Activated CD4-positive, alpha-beta T cell treated with anti-CD3 and anti-CD28 coated beads, Interleukin-2, amount 10 ng/mL, durations not matched to agents 7 days and 5 days (primary cell): ENCODE results near the gene GALNTL6. TPM values are rescaled to one million over a fixed set of nuclear protein-coding genes. Genes with fewer than 3 reads are reported as not detected.
"Not testable (repeated sequence)": the region's sequence is repeated elsewhere in the genome, so short reads cannot be mapped to it uniquely, and the experiment has no call there.

Experiments
- CTCF ChIA-PET: fragments of 350-600 bp; sonication (Branson Sonifier 250); formaldehyde crosslinking; loops from one replicate; lab custom pipeline; 2021; ENCODE audit warnings: antibody characterized with exemption; lab: Charles Lee
- POLR2A ChIA-PET: fragments of 350-600 bp; sonication (Branson Sonifier 250); formaldehyde crosslinking; loops from one replicate; lab custom pipeline; 2021; ENCODE audit warnings: antibody characterized with exemption; lab: Charles Lee
- DNase-seq: peaks from one replicate; pipeline ENCODE4 v3.0.0-alpha.2; 2020
- H3K27ac Mint-ChIP-seq: one replicate; pipeline ENCODE4 v1.8.0; 2021; ENCODE audit warnings: mild to moderate bottlenecking, moderate library complexity, mixed read lengths
- H3K27me3 Mint-ChIP-seq: one replicate; pipeline ENCODE4 v1.8.0; 2021; ENCODE audit warnings: mixed read lengths
- H3K36me3 Mint-ChIP-seq: one replicate; pipeline ENCODE4 v1.8.0; 2021; ENCODE audit warnings: low read depth, mixed read lengths
- H3K4me1 Mint-ChIP-seq: one replicate; pipeline ENCODE4 v1.8.0; 2021; ENCODE audit warnings: mixed read lengths
- H3K4me3 Mint-ChIP-seq: one replicate; pipeline ENCODE4 v1.8.0; 2021; ENCODE audit warnings: mild to moderate bottlenecking, moderate library complexity, mixed read lengths
- H3K9me3 Mint-ChIP-seq: one replicate; pipeline ENCODE4 v1.8.0; 2021; ENCODE audit warnings: mixed read lengths
- total RNA-seq, 2 experiments: library from RNA; stranded (reverse); gene quantifications; one replicate each; pipeline ENCODE4 v1.2.3, GENCODE V29; 2021

Gene GALNTL6
- total RNA-seq, 2 experiments from 2014 or later = not detected

DNA sequence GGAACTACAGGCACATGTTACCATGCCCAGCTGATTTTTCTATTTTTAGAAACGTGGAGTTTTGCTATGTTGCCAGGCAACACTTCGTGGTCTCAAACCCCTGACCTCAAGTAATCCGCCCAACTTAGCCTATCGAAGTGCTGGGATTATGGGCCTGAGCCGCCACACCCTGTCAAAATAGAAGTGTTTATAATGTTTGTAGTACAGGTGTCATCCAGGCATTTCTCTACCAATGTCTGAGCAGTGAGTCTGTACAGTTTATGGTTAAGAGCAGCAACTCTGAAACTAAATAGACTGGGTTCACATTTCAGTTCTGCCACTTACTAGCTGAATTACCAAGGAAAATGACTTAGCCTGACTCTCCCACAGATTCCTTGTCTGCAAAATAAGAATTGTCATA is 895.0 kb downstream of the GALNTL6 start:
- Mint-ChIP-seq H3K4me3 (no peak overlapping the region), H3K27ac (no peak overlapping the region), H3K36me3 (no peaks in the 10 kb centered on the region), H3K4me1 (no peaks in the 10 kb centered on the region), H3K9me3 (peaks cover 20% of the 10 kb centered on the region), H3K27me3 (no peaks in the 10 kb centered on the region)
- DNase-seq = no peak
- CTCF ChIA-PET = no interaction called here
- POLR2A ChIA-PET = no interaction called here

- POLR2A ChIA-PET = no interaction called here
- Mint-ChIP-seq H3K27ac (no peak overlapping the region), H3K9me3 (peaks cover 17% of the 10 kb centered on the region), H3K36me3 (no peaks in the 10 kb centered on the region), H3K4me3 (no peak overlapping the region), H3K4me1 (no peaks in the 10 kb centered on the region), H3K27me3 (no peaks in the 10 kb centered on the region)
- DNase-seq = no peak
- CTCF ChIA-PET = no interaction called here
Measured at GRCh38 chr4:172709376-172709775, 896.2 kb downstream of the GALNTL6 start.

DNA sequence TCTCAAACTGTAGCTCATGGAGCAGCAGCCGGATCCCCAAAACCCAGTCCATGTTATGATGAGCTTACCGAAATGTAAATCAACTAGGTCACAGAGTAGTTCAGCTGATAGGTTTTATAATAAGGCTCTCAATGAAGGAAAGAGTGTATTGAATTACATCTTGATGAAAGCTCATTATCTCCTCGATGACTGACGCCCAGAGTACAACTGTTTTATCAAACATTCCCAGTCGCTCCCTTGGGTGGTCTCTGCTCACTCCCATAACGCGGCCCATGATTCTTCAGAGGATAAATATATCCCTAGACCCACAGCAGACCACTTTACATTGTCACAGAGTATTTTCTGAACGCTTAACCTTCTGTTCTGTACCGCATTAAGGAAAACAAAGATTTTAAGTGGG is 903.1 kb downstream of the GALNTL6 start:
- ChIA-PET POLR2A (no interaction called here), CTCF (no interaction called here)
- Mint-ChIP-seq H3K4me1 (no peaks in the 10 kb centered on the region), H3K36me3 (no peaks in the 10 kb centered on the region), H3K27me3 (no peaks in the 10 kb centered on the region), H3K9me3 (peaks cover 3% of the 10 kb centered on the region), H3K4me3 (no peak overlapping the region), H3K27ac (no peak overlapping the region)
- no peak for DNase-seq

DNA sequence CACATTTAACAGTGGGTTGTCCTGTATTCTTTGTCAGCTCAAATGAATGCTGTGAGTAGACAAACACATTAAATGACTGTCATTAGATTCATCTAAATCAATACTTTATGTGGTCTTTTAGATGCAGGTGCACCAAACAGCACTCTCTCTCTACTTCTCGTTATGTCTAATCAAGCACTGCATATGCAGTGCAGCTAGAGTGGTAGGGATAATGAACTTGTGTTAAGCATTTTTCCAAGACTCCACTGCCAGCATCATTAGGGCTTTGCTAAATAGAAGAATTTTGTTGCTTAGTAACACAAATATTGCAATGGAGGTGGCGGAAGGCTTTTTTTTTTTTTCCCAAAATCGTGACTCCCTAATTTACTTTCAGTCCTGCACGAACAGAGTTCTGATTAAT is 908.5 kb downstream of the GALNTL6 start:
- Mint-ChIP-seq H3K4me3 (no peak overlapping the region), H3K27ac (no peak overlapping the region), H3K36me3 (no peaks in the 10 kb centered on the region), H3K27me3 (no peaks in the 10 kb centered on the region), H3K9me3 (peaks cover 3% of the 10 kb centered on the region), H3K4me1 (no peaks in the 10 kb centered on the region)
- ChIA-PET POLR2A (no interaction called here), CTCF (no interaction called here)
- DNase-seq = no peak

DNA sequence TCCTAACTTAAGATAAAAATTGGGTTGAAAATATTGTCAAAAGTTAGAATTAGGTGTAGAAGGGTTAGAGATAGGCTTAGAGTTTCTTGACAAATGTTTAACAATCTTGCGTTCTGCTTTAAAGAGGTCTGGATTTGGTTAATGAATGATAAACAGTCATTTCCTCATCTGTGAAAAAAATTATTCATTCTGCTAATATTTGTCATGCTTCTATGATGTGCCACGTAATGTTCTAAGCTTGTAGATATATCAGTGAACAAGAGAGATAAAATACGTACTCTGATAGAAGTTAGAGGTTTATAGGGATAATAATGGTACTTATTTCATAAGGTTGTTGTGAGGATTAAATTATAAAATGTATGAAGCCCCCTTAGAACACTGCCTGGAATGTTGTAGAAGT is 912.4 kb downstream of the GALNTL6 start:
- Mint-ChIP-seq H3K9me3 (no peaks in the 10 kb centered on the region), H3K36me3 (no peaks in the 10 kb centered on the region), H3K27me3 (no peaks in the 10 kb centered on the region), H3K27ac (no peak overlapping the region), H3K4me3 (no peak overlapping the region), H3K4me1 (no peaks in the 10 kb centered on the region)
- ChIA-PET POLR2A (no interaction called here), CTCF (no interaction called here)
- no peak for DNase-seq

DNA sequence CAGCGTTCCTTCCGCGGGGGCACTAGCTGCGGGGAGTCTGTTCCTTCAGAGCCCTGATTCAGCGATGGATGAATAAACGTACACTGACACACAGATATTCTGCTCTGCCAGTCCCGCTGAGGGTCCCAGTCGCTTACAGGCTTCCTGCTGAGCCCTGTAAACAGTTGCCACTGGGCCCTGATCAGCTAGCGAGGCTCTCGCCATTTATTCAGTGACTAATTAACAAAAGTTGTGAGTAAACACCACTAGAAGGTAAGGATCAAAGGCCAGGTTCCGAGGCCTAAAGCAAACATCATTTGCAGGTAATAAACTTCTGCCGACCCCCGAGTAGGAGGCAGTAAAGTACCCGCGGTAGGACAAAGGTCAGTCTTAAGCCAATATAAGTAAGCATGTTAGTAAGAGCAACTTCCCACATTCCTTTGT is 912.8 kb downstream of the GALNTL6 start:
- Mint-ChIP-seq H3K27me3 (no peaks in the 10 kb centered on the region), H3K4me3 (no peak overlapping the region), H3K9me3 (peaks cover under 1% of the 10 kb centered on the region), H3K36me3 (no peaks in the 10 kb centered on the region), H3K4me1 (no peaks in the 10 kb centered on the region), H3K27ac (no peak overlapping the region)
- ChIA-PET POLR2A (no interaction called here), CTCF (no interaction called here)
- no peak for DNase-seq

- Mint-ChIP-seq H3K27me3 (no peaks in the 10 kb centered on the region), H3K36me3 (no peaks in the 10 kb centered on the region), H3K4me3 (no peak overlapping the region), H3K4me1 (no peaks in the 10 kb centered on the region), H3K9me3 (peaks cover 3% of the 10 kb centered on the region), H3K27ac (no peak overlapping the region)
- ChIA-PET CTCF (no interaction called here), POLR2A (no interaction called here)
- DNase-seq = no peak
Measured at GRCh38 chr4:172727631-172728030, 914.4 kb downstream of the GALNTL6 start.

GRCh38 chr4:172733645-172734044 is 920.4 kb downstream of the GALNTL6 start:
- CTCF ChIA-PET, H3K4me1 Mint-ChIP-seq, DNase-seq, H3K36me3 Mint-ChIP-seq, POLR2A ChIA-PET, H3K27me3 Mint-ChIP-seq, H3K4me3 Mint-ChIP-seq, H3K27ac Mint-ChIP-seq: not testable (repeated sequence)
- peaks cover 32% of the 10 kb centered on the region for H3K9me3 Mint-ChIP-seq

- ChIA-PET CTCF (no interaction called here), POLR2A (no interaction called here)
- Mint-ChIP-seq H3K27me3 (no peaks in the 10 kb centered on the region), H3K4me3 (no peak overlapping the region), H3K27ac (no peak overlapping the region), H3K4me1 (no peaks in the 10 kb centered on the region), H3K36me3 (no peaks in the 10 kb centered on the region), H3K9me3 (peaks cover 34% of the 10 kb centered on the region)
- no peak for DNase-seq
Measured at GRCh38 chr4:172734555-172734954, 921.4 kb downstream of the GALNTL6 start.

- H3K4me1 Mint-ChIP-seq = no peaks in the 10 kb centered on the region
- H3K27me3 Mint-ChIP-seq = no peaks in the 10 kb centered on the region
- POLR2A ChIA-PET = no interaction called here
- no peak overlapping the region for H3K4me3 Mint-ChIP-seq
- H3K27ac Mint-ChIP-seq = no peak overlapping the region
- H3K36me3 Mint-ChIP-seq = no peaks in the 10 kb centered on the region
- peaks cover 33% of the 10 kb centered on the region for H3K9me3 Mint-ChIP-seq
- no peak for DNase-seq
- CTCF ChIA-PET = no interaction called here
Measured at GRCh38 chr4:172736046-172736445, 922.8 kb downstream of the GALNTL6 start.

DNA sequence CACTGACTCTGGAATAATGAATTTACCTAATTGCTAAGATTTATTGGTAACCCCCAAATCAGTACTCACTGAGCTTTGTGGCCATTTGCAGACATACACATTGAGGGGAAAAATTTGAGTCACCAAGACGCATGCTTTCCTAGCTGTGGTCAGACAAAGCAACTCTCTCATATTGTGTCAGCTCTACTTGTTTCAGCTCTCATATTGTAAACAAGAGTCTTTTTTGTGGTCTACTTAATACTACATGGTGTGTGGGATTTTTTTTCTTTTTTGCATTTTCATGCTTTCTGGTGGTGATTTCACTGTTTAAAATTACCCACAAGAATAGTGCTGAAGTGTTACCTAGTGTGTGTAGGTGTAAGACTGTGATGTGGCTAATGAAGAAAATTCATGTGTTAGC is 927.2 kb downstream of the GALNTL6 start:
- CTCF ChIA-PET = no interaction called here
- no peaks in the 10 kb centered on the region for H3K4me1 Mint-ChIP-seq
- H3K36me3 Mint-ChIP-seq = no peaks in the 10 kb centered on the region
- no peak for DNase-seq
- H3K9me3 Mint-ChIP-seq = peaks cover 13% of the 10 kb centered on the region
- no peak overlapping the region for H3K4me3 Mint-ChIP-seq
- no peaks in the 10 kb centered on the region for H3K27me3 Mint-ChIP-seq
- H3K27ac Mint-ChIP-seq = no peak overlapping the region
- POLR2A ChIA-PET = no interaction called here

- ChIA-PET POLR2A (no interaction called here), CTCF (no interaction called here)
- H3K27me3 Mint-ChIP-seq = no peaks in the 10 kb centered on the region
- H3K27ac Mint-ChIP-seq = no peak overlapping the region
- no peak for DNase-seq
- H3K4me3 Mint-ChIP-seq = no peak overlapping the region
- H3K36me3 Mint-ChIP-seq = no peaks in the 10 kb centered on the region
- H3K4me1 Mint-ChIP-seq = no peaks in the 10 kb centered on the region
- H3K9me3 Mint-ChIP-seq = no peaks in the 10 kb centered on the region
Measured at GRCh38 chr4:172750910-172751309, 937.7 kb downstream of the GALNTL6 start.

- H3K4me3 Mint-ChIP-seq = no peak overlapping the region
- no peak for DNase-seq
- H3K9me3 Mint-ChIP-seq = no peaks in the 10 kb centered on the region
- CTCF ChIA-PET = no interaction called here
- POLR2A ChIA-PET = no interaction called here
- no peaks in the 10 kb centered on the region for H3K27me3 Mint-ChIP-seq
- no peaks in the 10 kb centered on the region for H3K4me1 Mint-ChIP-seq
- H3K27ac Mint-ChIP-seq = no peak overlapping the region
- H3K36me3 Mint-ChIP-seq = no peaks in the 10 kb centered on the region
Measured at GRCh38 chr4:172751550-172751949, 938.3 kb downstream of the GALNTL6 start.

GRCh38 chr4:172758586-172759340 is 945.6 kb downstream of the GALNTL6 start:
- CTCF ChIA-PET = no interaction called here
- Mint-ChIP-seq H3K9me3 (no peaks in the 10 kb centered on the region), H3K36me3 (no peaks in the 10 kb centered on the region), H3K27ac (no peak overlapping the region), H3K27me3 (no peaks in the 10 kb centered on the region), H3K4me3 (no peak overlapping the region), H3K4me1 (no peaks in the 10 kb centered on the region)
- POLR2A ChIA-PET = no interaction called here
- no peak for DNase-seq
